Caki2 (cell line): ENCODE measurements around the gene KRT35. TPM values are rescaled to one million over a fixed set of nuclear protein-coding genes. Genes with fewer than 3 reads are reported as not detected.
"Not testable (repeated sequence)": the region's sequence is repeated elsewhere in the genome, so short reads cannot be mapped to it uniquely, and the experiment has no call there.

Experiments
- DNase-seq: peaks from one replicate; pipeline ENCODE4 v3.0.0-alpha.2; 2015; ENCODE audit warnings: low read depth
- in situ Hi-C: cut with HindIII; loops from 2 replicates; pipeline ENCODE4 v1.10.0; 2016; ENCODE audit warnings: low sequenced_read_pairs, low pct_unique_long_range_greater_than_20kb, mixed read lengths
- total RNA-seq: library from RNA; depleted of rRNA; stranded (reverse); fragments of >200 nt; shearing (Covaris generic); gene quantifications from 2 replicates; pipeline ENCODE4 v1.2.3, GENCODE V29; 2014; ENCODE audit warnings: low replicate concordance; rRNA removed

KRT35 gene
- total RNA-seq, 1 experiment from 2014 or later: not detected

DNA sequence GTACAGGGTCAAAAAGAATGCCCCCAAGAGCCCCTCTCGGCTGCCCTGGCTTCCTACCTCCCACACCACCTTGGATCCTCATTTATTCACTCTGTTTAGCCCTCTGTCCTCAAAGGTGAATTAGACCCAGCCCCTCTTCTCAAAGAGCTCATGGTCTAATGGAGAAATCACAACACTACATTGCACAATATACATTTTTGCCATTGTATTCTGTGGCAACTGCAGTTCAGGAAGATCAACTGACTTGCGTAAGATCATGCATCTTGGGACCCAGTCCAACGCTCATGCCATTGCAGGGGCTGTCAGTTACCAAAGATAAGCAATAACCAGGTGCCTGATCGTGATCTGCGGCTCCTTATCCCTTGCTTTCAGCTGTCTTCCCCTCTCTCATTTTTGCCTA lies 41.6 kb downstream of the KRT35 start:
- DNase-seq: no peak
- in situ Hi-C loops: no loop called here

DNA sequence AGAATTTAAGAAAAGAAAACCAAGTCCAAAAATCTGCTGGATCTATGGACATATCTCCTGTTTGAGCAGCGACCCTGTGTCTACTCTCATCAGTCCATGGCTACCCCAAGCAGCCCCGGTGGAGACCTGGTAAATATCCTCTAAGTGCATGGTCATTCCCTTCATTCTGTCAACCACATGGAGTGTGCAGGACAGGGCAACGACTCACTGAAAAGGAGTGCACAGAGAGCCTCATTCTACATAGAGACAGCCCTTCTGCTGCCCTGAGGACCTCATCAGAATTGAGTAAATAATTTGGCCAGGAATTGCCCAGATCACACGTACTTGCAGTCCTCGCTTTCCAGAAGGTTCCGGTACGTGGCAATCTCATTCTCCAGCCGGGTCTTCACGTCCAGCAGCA lies 43.2 kb downstream of the KRT35 start:
- no peak for DNase-seq
- in situ Hi-C loops: no loop called here

DNA sequence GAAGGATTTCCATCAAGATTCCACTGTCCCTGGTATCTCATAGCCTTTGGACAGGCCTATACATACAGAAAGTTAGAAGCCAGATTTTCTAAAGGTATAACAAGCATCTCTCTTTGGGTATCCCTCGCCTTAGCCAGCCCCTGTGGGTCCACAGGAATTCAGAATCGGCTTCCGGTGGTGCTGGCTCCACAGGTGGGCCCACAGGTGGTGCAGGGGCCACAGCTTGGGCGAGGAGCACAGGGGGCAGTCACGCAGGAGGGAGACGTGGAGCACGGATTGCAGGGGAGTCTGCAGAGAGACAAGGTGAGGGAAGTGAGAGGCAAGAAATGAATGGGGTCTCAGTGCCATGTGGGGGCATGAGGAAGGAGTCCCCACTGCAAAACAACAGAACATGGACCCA lies 43.7 kb downstream of the KRT35 start:
- in situ Hi-C loops: no loop called here
- DNase-seq: no peak

DNA sequence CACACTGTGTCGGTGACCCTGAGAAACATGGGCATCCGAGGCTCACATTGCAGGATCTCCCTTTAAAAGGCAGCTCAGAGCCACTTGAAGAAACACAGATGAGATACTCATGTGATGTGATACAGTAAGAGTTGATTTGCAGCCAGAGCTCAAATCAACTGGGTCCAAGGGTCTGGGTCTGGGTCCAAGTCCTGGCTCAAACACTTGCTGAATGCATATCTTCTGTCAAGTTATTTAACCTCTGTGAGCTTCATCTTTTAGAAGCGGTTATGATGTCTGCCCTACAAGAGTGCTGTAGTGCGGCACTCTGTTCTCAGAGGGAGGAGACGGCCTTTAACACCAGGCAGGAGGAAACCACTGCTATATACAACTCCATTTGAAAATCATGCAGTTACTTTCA lies 46.5 kb downstream of the KRT35 start:
- DNase-seq: no peak
- in situ Hi-C loops: no loop called here

DNA sequence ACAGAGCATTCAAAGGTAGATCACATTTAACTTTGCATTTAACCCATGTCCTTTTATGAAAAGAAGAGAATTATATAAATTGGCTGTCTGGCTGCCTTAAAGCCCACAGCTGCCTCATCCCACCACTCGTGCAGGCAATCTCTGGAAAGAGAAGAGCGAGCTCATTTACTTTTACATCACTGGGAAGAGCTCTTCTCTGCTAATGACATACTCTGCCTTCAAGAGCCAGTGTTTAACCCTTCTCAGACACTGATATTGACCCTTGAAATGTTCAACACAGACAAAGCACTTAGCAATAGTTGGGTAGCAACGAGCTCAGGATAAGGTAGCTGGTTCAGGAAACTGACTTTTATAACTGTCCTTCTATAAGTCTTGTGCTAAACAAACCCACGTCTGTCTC lies 46.9 kb downstream of the KRT35 start:
- in situ Hi-C loops: no loop called here
- DNase-seq: no peak

DNA sequence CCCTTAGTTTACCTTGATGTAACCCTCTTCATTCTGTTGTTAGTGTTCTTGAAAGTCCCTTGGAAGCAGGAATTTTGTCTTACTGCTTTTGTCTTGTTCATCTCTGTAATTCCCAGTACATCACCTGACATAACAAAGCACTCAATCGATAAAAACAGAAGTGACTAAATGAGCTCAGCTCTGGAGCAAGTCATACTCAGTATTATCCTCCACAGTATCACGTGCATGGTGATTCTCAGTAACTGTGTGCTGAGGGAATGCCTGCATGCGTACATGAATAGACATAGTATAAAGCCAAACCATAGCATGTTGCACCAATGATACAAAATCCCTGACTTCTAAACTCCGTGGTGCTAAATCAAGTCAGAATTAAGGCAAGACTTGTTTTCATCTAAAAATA lies 47.4 kb downstream of the KRT35 start:
- DNase-seq: no peak
- in situ Hi-C loops: no loop called here

DNA sequence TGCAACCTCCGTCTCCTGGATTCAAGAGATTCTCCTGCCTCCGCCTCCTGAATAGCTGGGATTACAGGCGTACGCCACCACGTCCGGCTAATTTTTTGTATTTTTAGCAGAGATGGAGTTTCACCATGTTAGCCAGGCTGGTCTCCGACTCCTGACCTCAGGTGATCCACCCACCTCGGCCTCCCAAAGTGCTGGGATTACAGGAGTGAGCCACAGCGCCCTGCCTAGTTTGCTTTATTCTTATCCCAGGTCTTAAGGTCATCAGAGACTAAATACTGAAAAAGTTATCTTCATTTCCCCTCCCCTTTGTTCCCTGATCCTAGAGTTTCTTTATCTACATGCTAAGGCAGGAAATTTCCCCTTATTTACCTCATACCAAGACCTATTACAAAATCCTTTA lies 50.6 kb downstream of the KRT35 start:
- DNase-seq, in situ Hi-C loops: not testable (repeated sequence)

DNA sequence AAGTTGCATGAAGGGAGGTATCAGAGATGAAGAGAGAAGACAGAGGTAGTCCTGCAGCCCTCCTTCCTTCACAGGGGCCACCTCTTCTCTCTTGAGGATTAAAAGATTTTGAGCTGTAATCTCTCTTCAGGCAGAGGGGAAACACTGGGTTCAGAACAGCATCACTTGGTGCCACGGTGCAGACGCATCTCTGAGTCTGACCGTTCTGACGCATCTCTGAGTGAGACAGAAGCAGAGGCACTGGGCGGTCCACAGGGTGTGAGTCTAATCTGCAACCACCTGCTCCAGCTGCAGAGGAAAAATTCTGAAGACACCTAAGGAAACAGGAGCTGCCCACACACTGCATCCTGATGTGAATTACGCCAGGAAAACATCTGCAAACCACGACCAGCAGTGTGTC lies 51.3 kb downstream of the KRT35 start:
- DNase-seq: no peak
- in situ Hi-C loops: no loop called here

DNA sequence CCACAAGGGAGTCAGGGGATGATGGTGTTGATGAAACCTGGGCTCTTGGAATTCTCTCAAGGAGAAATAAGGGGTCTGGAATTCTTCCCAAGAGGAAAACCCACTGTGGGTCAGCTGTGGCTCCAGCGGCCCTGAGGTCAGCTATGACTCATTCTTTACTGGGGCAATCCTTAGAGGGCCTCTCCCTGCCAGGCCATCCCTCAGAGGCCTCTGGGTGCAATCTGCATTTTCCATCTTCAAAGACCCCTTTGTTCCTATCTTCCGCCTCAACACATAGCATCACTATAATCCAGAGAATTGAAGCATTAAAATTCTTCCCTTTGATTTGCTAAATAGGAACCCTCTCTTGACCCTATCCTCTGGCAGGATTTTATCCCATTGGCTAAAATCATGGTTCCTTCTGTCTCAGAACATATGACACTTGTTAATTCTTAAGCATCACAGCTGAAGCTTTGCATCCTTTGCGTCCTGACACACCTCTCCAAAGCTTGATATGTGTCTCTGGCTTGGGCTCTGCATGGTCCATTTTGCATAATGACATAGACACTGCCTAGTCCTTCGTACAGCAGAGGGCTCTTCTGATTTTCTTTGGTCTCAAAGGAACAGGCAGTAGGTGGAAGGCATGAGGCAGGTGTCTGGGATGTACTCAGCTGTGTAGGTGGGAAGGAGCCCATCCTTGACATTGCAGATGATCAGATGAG lies 52.2 kb downstream of the KRT35 start:
- in situ Hi-C loops: no loop called here
- DNase-seq: no peak

Other genes starting within 250 kb of the KRT35 start
- not detected in 2 replicates for gene KRTAP9-3, start 248.7 kb downstream of the KRT35 start, total RNA-seq
- gene KRTAP9-8, start 243.2 kb downstream of the KRT35 start, total RNA-seq: not detected in 2 replicates
- gene KRTAP9-4, start 231.5 kb downstream of the KRT35 start, total RNA-seq: not detected in 2 replicates
- not detected in 2 replicates for gene KRTAP9-9, start 225.8 kb downstream of the KRT35 start, total RNA-seq
- gene KRTAP9-6, start 215.8 kb downstream of the KRT35 start, total RNA-seq: not detected in 2 replicates
- not detected in 2 replicates for gene KRTAP9-7, start 205.5 kb downstream of the KRT35 start, total RNA-seq
- not detected in 2 replicates for gene KRTAP29-1, start 178.3 kb downstream of the KRT35 start, total RNA-seq
- not detected in 2 replicates for gene KRTAP16-1, start 171.8 kb downstream of the KRT35 start, total RNA-seq
- gene KRTAP17-1, start 165.4 kb downstream of the KRT35 start, total RNA-seq: not detected in 2 replicates
- gene KRT33A, start 130.3 kb downstream of the KRT35 start, total RNA-seq: not detected in 2 replicates
- not detected in 2 replicates for gene KRT33B, start 111.3 kb downstream of the KRT35 start, total RNA-seq
- 0.20 TPM in 1 of 2 replicates, not detected in the other for gene KRT34, start 98.8 kb downstream of the KRT35 start, total RNA-seq
- not detected in 2 replicates for gene KRT31, start 83.5 kb downstream of the KRT35 start, total RNA-seq
- not detected in 2 replicates for gene KRT37, start 56.6 kb downstream of the KRT35 start, total RNA-seq
- not detected in 2 replicates for gene KRT38, start 40.2 kb downstream of the KRT35 start, total RNA-seq
- gene KRT32, start 13.8 kb downstream of the KRT35 start, total RNA-seq: not detected in 2 replicates
- gene KRT36, start 8.8 kb upstream of the KRT35 start, total RNA-seq: not detected in 2 replicates
- gene KRT13, start 24.5 kb upstream of the KRT35 start, total RNA-seq: 0.78 TPM in 1 of 2 replicates, not detected in the other
- gene KRT15, start 37.7 kb upstream of the KRT35 start, total RNA-seq: 3.6 and 14.2 TPM in 2 replicates
- 682 and 694 TPM in 2 replicates for gene KRT19, start 47.2 kb upstream of the KRT35 start, total RNA-seq
- not detected in 2 replicates for gene KRT9, start 90.9 kb upstream of the KRT35 start, total RNA-seq
- gene KRT14, start 105.7 kb upstream of the KRT35 start, total RNA-seq: not detected in 2 replicates
- gene KRT16, start 131.6 kb upstream of the KRT35 start, total RNA-seq: 1.4 TPM in 1 of 2 replicates, not detected in the other
- not detected in 2 replicates for gene KRT17, start 143.4 kb upstream of the KRT35 start, total RNA-seq
- 25.4 and 50.9 TPM in 2 replicates for gene EIF1, start 207.7 kb upstream of the KRT35 start, total RNA-seq
- not detected in 2 replicates for gene GAST, start 231.2 kb upstream of the KRT35 start, total RNA-seq